ENCODE data around the gene HBQ1. TPM values are rescaled to one million over a fixed set of nuclear protein-coding genes. Genes with fewer than 3 reads are reported as not detected.

The HBQ1 gene
- total and polyA plus RNA-seq, 4 donors: 50.9 TPM; not detected in 3

GRCh38 chr16:188674-189073 lies 8.4 kb downstream of the HBQ1 start:
- DNase-seq (ENCODE audit: low spot score): no peak
- Histone ChIP-seq H3K9ac (ENCODE audit: low read depth in 1 of 2, low read length in 2 of 2) (no peak overlapping the region), H3K4me1 (ENCODE audit: control insufficient read depth in 4 of 4, insufficient read depth in 4 of 4, low read length in 3 of 4) (no peaks in the 10 kb centered on the region), H3K27me3 (ENCODE audit: control insufficient read depth in 4 of 4, insufficient read depth in 4 of 4, low read length in 3 of 4) (no peaks in the 10 kb centered on the region), H3K27ac (ENCODE audit: low read depth in 1 of 2, low read length in 2 of 2) (no peak overlapping the region), H3K4me3 (ENCODE audit: low read depth in 1 of 3, low read length in 3 of 3) (no peak overlapping the region), H3K36me3 (ENCODE audit: control insufficient read depth in 4 of 4, insufficient read depth in 3 of 4, low read depth in 1 of 4, low read length in 3 of 4) (peaks cover 12 to 53% (median 37%) of the 10 kb centered on the region in 4 donors), H3K9me3 (ENCODE audit: control insufficient read depth in 4 of 4, low read length in 3 of 4) (no peaks in the 10 kb centered on the region)
- TF ChIP-seq NR2F2 (IDR thresholded peaks at IDR 0.05): no peak
- TF ChIP-seq GABPA (IDR thresholded peaks at IDR 0.05 in 1 of 2, conservative IDR thresholded peaks at IDR 0.05 in 1 of 2): no peak
- TF ChIP-seq HNF4A (conservative IDR thresholded peaks at IDR 0.05): no peak
- TF ChIP-seq FOXA1 (IDR thresholded peaks at IDR 0.05): no peak
- no peak for TF ChIP-seq REST (IDR thresholded peaks at IDR 0.05)
- no peak for TF ChIP-seq ATF3 (IDR thresholded peaks at IDR 0.05)
- no peak for TF ChIP-seq HNF4G (IDR thresholded peaks at IDR 0.05)
- no peak for TF ChIP-seq MAX (IDR thresholded peaks at IDR 0.05)
- TF ChIP-seq CTCF (IDR thresholded peaks at IDR 0.05; ENCODE audit: low read depth, low read length, missing input control): no peak
- TF ChIP-seq FOXA2 (IDR thresholded peaks at IDR 0.05): no peak
- TF ChIP-seq EGR1 (IDR thresholded peaks at IDR 0.05; ENCODE audit: low read depth in 2 of 2): no peak
- no peak for TF ChIP-seq RAD21 (IDR thresholded peaks at IDR 0.05)
- TF ChIP-seq JUND (IDR thresholded peaks at IDR 0.05): no peak
- no peak for TF ChIP-seq ZBTB33 (IDR thresholded peaks at IDR 0.05)
- TF ChIP-seq RXRA (IDR thresholded peaks at IDR 0.05): no peak
- no peak for TF ChIP-seq YY1 (IDR thresholded peaks at IDR 0.05)
- TF ChIP-seq SP1 (IDR thresholded peaks at IDR 0.05): no peak
- TF ChIP-seq TAF1 (conservative IDR thresholded peaks at IDR 0.05): no peak
- WGBS: 79% methylated on average over 8 of the region's 8 CpGs

Data from liver (tissue), 9 donors.